ENCODE results near the gene FAM228B.
"Not testable (repeated sequence)": the region's sequence is repeated elsewhere in the genome, so short reads cannot be mapped to it uniquely, and the experiment has no call there.

- TF ChIP-seq CTCF (conservative IDR thresholded peaks at IDR 0.05 in 1 of 2, IDR thresholded peaks at IDR 0.05 in 1 of 2; ENCODE audit: low read depth in 1 of 2, low read length in 2 of 2); EZH2 (IDR thresholded peaks at IDR 0.05; ENCODE audit: low read length, missing control alignments): not testable (repeated sequence)
Observed at GRCh38 chr2:24109431-24109830, 13.8 kb upstream of the FAM228B start.

All from fibroblast of lung (primary cell).